SK-MEL-5 (cell line): ENCODE data around the gene NTRK3. TPM values are rescaled to one million over a fixed set of nuclear protein-coding genes. Genes with fewer than 3 reads are reported as not detected.

Experiments used
- DNase-seq: peaks from one replicate; pipeline ENCODE4 v3.0.0-alpha.2; 2016; ENCODE audit warnings: low read depth, low spot score
- in situ Hi-C: cut with HindIII; loops from 2 replicates; pipeline ENCODE4 v1.10.0; 2016; ENCODE audit warnings: low sequenced_read_pairs, high pct_unique_total_duplicates, low pct_unique_long_range_greater_than_20kb
- total RNA-seq: library from RNA; depleted of rRNA; stranded (reverse); fragments of >200 nt; shearing (Covaris generic); gene quantifications from 2 replicates; pipeline ENCODE4 v1.2.3, GENCODE V29; 2014

Gene NTRK3
- total RNA-seq, 1 experiment from 2014 or later: not detected

GRCh38 chr15:88161636-88162035 lies 94.9 kb downstream of the NTRK3 start:
- in situ Hi-C loops: no loop called here
- DNase-seq: no peak

GRCh38 chr15:88155310-88155709 lies 101.2 kb downstream of the NTRK3 start:
- DNase-seq: no peak
- in situ Hi-C loops: no loop called here

GRCh38 chr15:88152672-88153071 lies 103.9 kb downstream of the NTRK3 start:
- DNase-seq: no peak

GRCh38 chr15:88147760-88148159 lies 108.8 kb downstream of the NTRK3 start:
- in situ Hi-C loops: no loop called here
- DNase-seq: no peak

More at GRCh38 chr15:88152672-88153071, 103.9 kb downstream of the NTRK3 start:
- in situ Hi-C loops: no loop called here

GRCh38 chr15:88144921-88145653 lies 111.5 kb downstream of the NTRK3 start:
- in situ Hi-C loops: no loop called here
- no peak for DNase-seq

- DNase-seq: no peak
- in situ Hi-C loops: no loop called here
Observed at GRCh38 chr15:88142121-88142520, 114.4 kb downstream of the NTRK3 start.

- in situ Hi-C loops: no loop called here
- no peak for DNase-seq
Observed at GRCh38 chr15:88141269-88141889, 115.2 kb downstream of the NTRK3 start.

- in situ Hi-C loops: no loop called here
- no peak for DNase-seq
Observed at GRCh38 chr15:88140398-88140797, 116.1 kb downstream of the NTRK3 start.

GRCh38 chr15:88139936-88140335 lies 116.6 kb downstream of the NTRK3 start:
- no peak for DNase-seq
- in situ Hi-C loops: no loop called here

GRCh38 chr15:88133795-88134194 lies 122.7 kb downstream of the NTRK3 start:
- in situ Hi-C loops: no loop called here
- DNase-seq: no peak

- in situ Hi-C loops: no loop called here
- no peak for DNase-seq
Observed at GRCh38 chr15:88132499-88132898, 124.0 kb downstream of the NTRK3 start.

- in situ Hi-C loops: no loop called here
- no peak for DNase-seq
Observed at GRCh38 chr15:88131937-88132336, 124.6 kb downstream of the NTRK3 start.

GRCh38 chr15:88127432-88127790 lies 129.1 kb downstream of the NTRK3 start:
- no peak for DNase-seq
- in situ Hi-C loops: no loop called here

GRCh38 chr15:88126695-88127431 lies 129.7 kb downstream of the NTRK3 start:
- no peak for DNase-seq
- in situ Hi-C loops: no loop called here

- in situ Hi-C loops: no loop called here
- no peak for DNase-seq
Observed at GRCh38 chr15:88125576-88125975, 131.0 kb downstream of the NTRK3 start.

GRCh38 chr15:88124199-88124598 lies 132.3 kb downstream of the NTRK3 start:
- in situ Hi-C loops: no loop called here
- no peak for DNase-seq

GRCh38 chr15:88121968-88122530 lies 134.5 kb downstream of the NTRK3 start:
- in situ Hi-C loops: no loop called here
- no peak for DNase-seq

- DNase-seq: no peak
- in situ Hi-C loops: no loop called here
Observed at GRCh38 chr15:88120026-88120425, 136.5 kb downstream of the NTRK3 start.
